Loucy (cell line): Measurements from ENCODE around the gene TJAP1.

ENCODE experiments used
- CTCF ChIP-seq: fragments of 200-600 bp; sonication (generic); conservative IDR thresholded peaks from 2 replicates; pipeline ENCODE4 v1.5.1; 2014; ENCODE audit warnings: mild to moderate bottlenecking, antibody characterized with exemption, low read length
- EZH2phosphoT487 ChIP-seq: fragments of 200-600 bp; IDR thresholded peaks from 2 replicates; pipeline ENCODE4 v1.6.1; 2018; ENCODE audit warnings: antibody characterized with exemption, mild to moderate bottlenecking, moderate library complexity, borderline replicate concordance

GRCh38 chr6:43471399-43471798 lies 6.0 kb upstream of the TJAP1 start:
- no peak for TF ChIP-seq CTCF
- no peak for TF ChIP-seq EZH2phosphoT487
